ENCODE results near the gene BMPR2.

DNA sequence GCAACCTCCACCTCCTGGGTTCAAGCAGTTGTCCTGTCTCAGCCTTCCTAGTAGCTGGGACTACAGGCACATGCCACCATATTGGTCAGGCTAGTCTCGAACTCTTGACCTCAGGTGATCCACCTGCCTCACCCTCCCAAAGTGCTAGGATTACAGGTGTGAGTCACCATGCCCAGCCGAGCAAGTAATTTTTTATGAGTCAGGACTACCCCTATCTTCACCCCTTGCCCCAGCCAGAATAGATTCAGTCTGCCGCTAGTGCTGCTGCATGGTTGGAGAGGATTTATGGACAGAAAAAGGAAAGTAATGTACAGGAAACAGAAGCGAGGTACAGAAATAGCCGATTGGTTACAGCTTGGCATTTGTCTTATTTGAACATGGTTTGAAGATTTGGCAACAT is 48.9 kb downstream of the BMPR2 start:
- TF ChIP-seq, protein P1, sequence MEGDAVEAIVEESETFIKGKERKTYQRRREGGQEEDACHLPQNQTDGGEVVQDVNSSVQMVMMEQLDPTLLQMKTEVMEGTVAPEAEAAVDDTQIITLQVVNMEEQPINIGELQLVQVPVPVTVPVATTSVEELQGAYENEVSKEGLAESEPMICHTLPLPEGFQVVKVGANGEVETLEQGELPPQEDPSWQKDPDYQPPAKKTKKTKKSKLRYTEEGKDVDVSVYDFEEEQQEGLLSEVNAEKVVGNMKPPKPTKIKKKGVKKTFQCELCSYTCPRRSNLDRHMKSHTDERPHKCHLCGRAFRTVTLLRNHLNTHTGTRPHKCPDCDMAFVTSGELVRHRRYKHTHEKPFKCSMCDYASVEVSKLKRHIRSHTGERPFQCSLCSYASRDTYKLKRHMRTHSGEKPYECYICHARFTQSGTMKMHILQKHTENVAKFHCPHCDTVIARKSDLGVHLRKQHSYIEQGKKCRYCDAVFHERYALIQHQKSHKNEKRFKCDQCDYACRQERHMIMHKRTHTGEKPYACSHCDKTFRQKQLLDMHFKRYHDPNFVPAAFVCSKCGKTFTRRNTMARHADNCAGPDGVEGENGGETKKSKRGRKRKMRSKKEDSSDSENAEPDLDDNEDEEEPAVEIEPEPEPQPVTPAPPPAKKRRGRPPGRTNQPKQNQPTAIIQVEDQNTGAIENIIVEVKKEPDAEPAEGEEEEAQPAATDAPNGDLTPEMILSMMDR (IDR thresholded peaks at IDR 0.05 in 8 of 11, conservative IDR thresholded peaks at IDR 0.05 in 3 of 11), result no peak
- TF ChIP-seq POLR2A (IDR thresholded peaks at IDR 0.05), result no peak
